Karpas-422 (cell line): ENCODE data around the gene BICRAL. TPM values are rescaled to one million over a fixed set of nuclear protein-coding genes. Genes with fewer than 3 reads are reported as not detected.
A peak's percentile ranks its signal among the peaks of the same experiment; 100 is the strongest.
"Not testable (repeated sequence)": the region's sequence is repeated elsewhere in the genome, so short reads cannot be mapped to it uniquely, and the experiment has no call there.

Source experiments
- DNase-seq: peaks from one replicate; pipeline ENCODE4 v3.0.0-alpha.2; 2015
- H2AFZ ChIP-seq: fragments of 200-600 bp; sonication (generic); 2 replicates; pipeline ENCODE4 v1.6.1; 2014; ENCODE audit warnings: antibody characterized with exemption, low read length, mixed read lengths
- H3K27ac ChIP-seq: fragments of 200-600 bp; sonication (generic); 2 replicates; pipeline ENCODE4 v1.5.1; 2014; ENCODE audit warnings: mild to moderate bottlenecking, low read length, moderate library complexity
- H3K27me3 ChIP-seq: fragments of 200-600 bp; sonication (generic); 2 replicates; pipeline ENCODE4 v1.6.1; 2014; ENCODE audit warnings: low read length, mixed read lengths
- H3K36me3 ChIP-seq: fragments of 200-600 bp; sonication (generic); 2 replicates; pipeline ENCODE4 v1.6.1; 2014; ENCODE audit warnings: low read length, mixed read lengths; ENCODE audit not compliant: insufficient read depth
- H3K4me1 ChIP-seq: fragments of 200-600 bp; sonication (generic); 2 replicates; pipeline ENCODE4 v1.6.1; 2014; ENCODE audit warnings: mild to moderate bottlenecking, low read length, mixed read lengths
- H3K4me2 ChIP-seq: fragments of 200-600 bp; sonication (generic); 2 replicates; pipeline ENCODE4 v1.6.1; 2014; ENCODE audit warnings: low read length, low read depth, mild to moderate bottlenecking; ENCODE audit not compliant: poor library complexity, severe bottlenecking
- H3K4me3 ChIP-seq: fragments of 200-600 bp; sonication (generic); 2 replicates; pipeline ENCODE4 v1.5.1; 2014; ENCODE audit warnings: mild to moderate bottlenecking, antibody characterized with exemption, low read length, mixed read lengths
- H3K79me2 ChIP-seq: fragments of 200-600 bp; sonication (generic); 2 replicates; pipeline ENCODE4 v1.6.1; 2014; ENCODE audit warnings: mild to moderate bottlenecking, low read length, mixed read lengths
- H3K9ac ChIP-seq: fragments of 200-600 bp; sonication (generic); 2 replicates; pipeline ENCODE4 v1.6.0; 2014; ENCODE audit warnings: low read length
- H3K9me2 ChIP-seq: fragments of 200-600 bp; sonication (generic), shearing (Covaris generic); replicated peaks from 2 replicates; pipeline ENCODE4 v1.6.0; 2014; ENCODE audit warnings: mild to moderate bottlenecking, low read length, moderate library complexity; ENCODE audit not compliant: insufficient read depth
- H3K9me3 ChIP-seq: fragments of 300-700, 200-600 bp; sonication (generic); 2 replicates; pipeline ENCODE4 v1.6.1; 2014; ENCODE audit warnings: low read length, mixed read lengths
- H4K20me1 ChIP-seq: fragments of 200-600 bp; sonication (generic); 2 replicates; pipeline ENCODE4 v1.6.1; 2014; ENCODE audit warnings: mild to moderate bottlenecking, antibody characterized with exemption, low read length, low read depth; ENCODE audit not compliant: insufficient read depth
- total RNA-seq: library from RNA; depleted of rRNA; stranded (reverse); fragments of >200 nt; shearing (Covaris generic); gene quantifications from 2 replicates; pipeline ENCODE4 v1.2.3, GENCODE V29; 2014; ENCODE audit warnings: low replicate concordance

The BICRAL gene
- total RNA-seq, 1 experiment from 2014 or later: 16.8 TPM

GRCh38 chr6:42880240-42880817 lies 98.5 kb downstream of the BICRAL start:
- Histone ChIP-seq H3K27ac (peak overlapping the region; percentile 88), H3K79me2 (peaks cover 54% of the 10 kb centered on the region)
- H3K9me2 ChIP-seq: not testable (repeated sequence)

GRCh38 chr6:42880871-42881270 lies 99.0 kb downstream of the BICRAL start:
- peaks cover 59% of the 10 kb centered on the region for H3K79me2 ChIP-seq
- H3K36me3 ChIP-seq: peaks cover 39% of the 10 kb centered on the region
- not testable (repeated sequence) for H4K20me1 ChIP-seq, H3K9me3 ChIP-seq, H3K27me3 ChIP-seq, H3K9me2 ChIP-seq, H2AFZ ChIP-seq
- H3K4me3 ChIP-seq: peak overlapping the region; percentile 96
- peak; percentile 52 for DNase-seq
- peak overlapping the region; percentile 88 for H3K27ac ChIP-seq
- peaks cover 36% of the 10 kb centered on the region for H3K4me1 ChIP-seq
- H3K4me2 ChIP-seq: peak overlapping the region; percentile 91
- peak overlapping the region; percentile 97 for H3K9ac ChIP-seq

More at GRCh38 chr6:42880240-42880817, 98.5 kb downstream of the BICRAL start:
- not testable (repeated sequence) for H3K27me3 ChIP-seq, H3K9me3 ChIP-seq, DNase-seq, H2AFZ ChIP-seq, H4K20me1 ChIP-seq
- H3K4me3 ChIP-seq: peak overlapping the region; percentile 96
- peak overlapping the region; percentile 97 for H3K9ac ChIP-seq
- H3K36me3 ChIP-seq: peaks cover 34% of the 10 kb centered on the region
- H3K4me1 ChIP-seq: peaks cover 31% of the 10 kb centered on the region
- H3K4me2 ChIP-seq: peak overlapping the region; percentile 91

DNA sequence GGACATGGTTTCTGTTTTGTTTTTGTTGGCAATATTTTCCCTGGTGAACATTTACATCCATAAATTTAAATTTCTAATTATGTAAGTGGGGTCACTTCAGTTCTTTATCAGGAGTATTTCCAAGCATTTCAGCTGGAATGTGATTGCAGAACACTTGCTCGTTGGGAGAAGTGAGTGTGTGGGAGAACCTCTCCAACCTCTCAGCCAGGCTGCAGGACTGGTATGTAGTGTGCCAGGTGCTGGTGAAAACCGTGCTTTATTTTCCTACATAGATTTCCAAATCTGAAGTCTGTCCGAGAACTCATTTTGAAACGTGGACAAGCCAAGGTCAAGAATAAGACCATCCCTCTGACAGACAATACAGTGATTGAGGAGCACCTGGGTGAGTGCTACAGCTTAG lies 103.8 kb downstream of the BICRAL start:
- no peak overlapping the region for H3K4me3 ChIP-seq
- H3K9me3 ChIP-seq: no peaks in the 10 kb centered on the region
- no peak overlapping the region for H2AFZ ChIP-seq
- DNase-seq: no peak
- H3K79me2 ChIP-seq: peaks cover 47% of the 10 kb centered on the region
- H3K36me3 ChIP-seq: peaks cover 44% of the 10 kb centered on the region
- H4K20me1 ChIP-seq: 0 out of 2 replicates have a peak, but pooled peaks cover 6% of the 10 kb centered on the region
- no peak overlapping the region for H3K27ac ChIP-seq
- H3K4me2 ChIP-seq: peak overlapping the region; percentile 2
- H3K9ac ChIP-seq: no peak overlapping the region
- no peaks in the 10 kb centered on the region for H3K9me2 ChIP-seq
- H3K4me1 ChIP-seq: peaks cover 41% of the 10 kb centered on the region
- no peaks in the 10 kb centered on the region for H3K27me3 ChIP-seq

DNA sequence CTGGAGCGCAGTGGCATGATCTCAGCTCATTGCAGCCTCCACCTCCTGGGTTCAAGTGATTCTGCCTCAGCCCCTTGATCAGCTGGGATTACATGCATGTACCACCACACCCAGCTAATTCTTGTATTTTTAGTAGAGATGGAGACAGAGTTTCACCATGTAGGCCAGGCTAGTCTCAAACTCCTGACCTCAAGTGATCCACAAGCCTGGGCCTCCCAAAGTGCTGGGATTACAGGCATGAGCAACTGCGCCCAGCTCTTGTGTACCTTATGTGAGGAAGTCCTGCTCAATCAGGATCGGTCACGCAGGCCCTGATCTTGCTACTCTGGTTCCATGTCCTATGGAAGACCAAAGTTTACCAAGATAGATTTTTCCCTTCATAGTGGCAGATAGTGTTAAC lies 106.3 kb downstream of the BICRAL start:
- H3K4me1 ChIP-seq: peaks cover 46% of the 10 kb centered on the region
- peak overlapping the region; percentile 69 for H3K4me2 ChIP-seq
- peak overlapping the region; percentile 10; the same call in 1 of the 2 replicates for H3K4me3 ChIP-seq
- not testable (repeated sequence) for H3K9me2 ChIP-seq, H2AFZ ChIP-seq, H3K27me3 ChIP-seq, DNase-seq, H3K9me3 ChIP-seq, H3K9ac ChIP-seq, H4K20me1 ChIP-seq
- H3K36me3 ChIP-seq: peaks cover 29% of the 10 kb centered on the region
- H3K79me2 ChIP-seq: peaks cover 23% of the 10 kb centered on the region
- H3K27ac ChIP-seq: peak overlapping the region; percentile 31

DNA sequence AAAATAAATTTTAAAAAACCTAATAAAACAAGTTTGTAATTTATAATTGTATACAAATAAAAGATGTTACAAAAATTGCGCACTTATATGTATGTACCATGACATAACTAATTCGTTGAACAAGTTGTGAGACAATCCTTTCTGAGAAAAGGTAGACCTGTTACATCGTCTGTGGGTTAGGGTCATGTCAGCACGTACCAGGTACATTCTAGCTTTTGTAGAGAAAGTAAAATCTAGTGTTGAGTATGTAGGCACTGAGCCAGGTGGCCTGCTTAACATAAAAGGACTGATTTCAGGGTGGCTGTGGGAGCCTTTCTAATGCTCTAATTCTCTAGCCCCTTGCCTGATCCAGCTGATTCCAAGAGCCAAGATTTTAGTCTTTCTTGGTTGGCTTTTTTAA lies 108.0 kb downstream of the BICRAL start:
- H3K79me2 ChIP-seq: peaks cover 7% of the 10 kb centered on the region; the same call in 1 of the 2 replicates
- peaks cover 60% of the 10 kb centered on the region for H3K4me1 ChIP-seq
- no peaks in the 10 kb centered on the region for H3K9me2 ChIP-seq
- H3K4me3 ChIP-seq: peak overlapping the region; percentile 72
- peaks cover 13% of the 10 kb centered on the region for H3K36me3 ChIP-seq
- peak overlapping the region; percentile 91 for H3K27ac ChIP-seq
- peak; percentile 70 for DNase-seq
- H2AFZ ChIP-seq: no peak overlapping the region
- H3K27me3 ChIP-seq: no peaks in the 10 kb centered on the region
- H3K9me3 ChIP-seq: no peaks in the 10 kb centered on the region
- peak overlapping the region; percentile 69 for H3K4me2 ChIP-seq
- no peaks in the 10 kb centered on the region for H4K20me1 ChIP-seq
- H3K9ac ChIP-seq: peak overlapping the region; percentile 88

- peaks cover 6% of the 10 kb centered on the region; the same call in 1 of the 2 replicates for H3K79me2 ChIP-seq
- H3K4me3 ChIP-seq: peak overlapping the region; percentile 72
- H2AFZ ChIP-seq: peak overlapping the region; percentile 58
- DNase-seq: peak; percentile 98
- H3K27me3 ChIP-seq: no peaks in the 10 kb centered on the region
- no peaks in the 10 kb centered on the region for H3K9me3 ChIP-seq
- H3K4me1 ChIP-seq: peaks cover 59% of the 10 kb centered on the region
- no peaks in the 10 kb centered on the region for H3K9me2 ChIP-seq
- H3K27ac ChIP-seq: peak overlapping the region; percentile 91
- H4K20me1 ChIP-seq: no peaks in the 10 kb centered on the region
- peak overlapping the region; percentile 88 for H3K9ac ChIP-seq
- H3K4me2 ChIP-seq: peak overlapping the region; percentile 69
- peaks cover 9% of the 10 kb centered on the region for H3K36me3 ChIP-seq
Observed at GRCh38 chr6:42890311-42891198, 108.7 kb downstream of the BICRAL start.

GRCh38 chr6:42891199-42891722 lies 109.4 kb downstream of the BICRAL start:
- Histone ChIP-seq H3K4me2 (peak overlapping the region; percentile 69), H3K4me1 (peaks cover 55% of the 10 kb centered on the region), H3K4me3 (peak overlapping the region; percentile 72), H3K36me3 (peaks cover 4% of the 10 kb centered on the region), H3K27ac (peak overlapping the region; percentile 91), H3K9me2 (no peaks in the 10 kb centered on the region), H3K79me2 (no peaks in the 10 kb centered on the region), H2AFZ (peak overlapping the region; percentile 58), H3K9ac (peak overlapping the region; percentile 88), H4K20me1 (no peaks in the 10 kb centered on the region), H3K27me3 (no peaks in the 10 kb centered on the region), H3K9me3 (no peaks in the 10 kb centered on the region)
- DNase-seq: no peak
